NCI-H1417 (cell line): Measurements from ENCODE around the gene TMEM11.

ENCODE experiments used
- DNase-seq, 3 experiments: peaks; one replicate each; lab custom pipeline; 2025; lab: John Stamatoyannopoulos, UW

Gene TMEM11

GRCh38 chr17:21184570-21184969, 29.4 kb downstream of the TMEM11 start:
- DNase-seq, result no peak

- no peak for DNase-seq
Observed at GRCh38 chr17:21183468-21183867, 30.5 kb downstream of the TMEM11 start.

- DNase-seq, result no peak
Observed at GRCh38 chr17:21177854-21178600, 35.9 kb downstream of the TMEM11 start.

GRCh38 chr17:21177401-21177800, 36.6 kb downstream of the TMEM11 start:
- no peak for DNase-seq

GRCh38 chr17:21176773-21177395, 37.1 kb downstream of the TMEM11 start:
- DNase-seq, result no peak

GRCh38 chr17:21174713-21175112, 39.2 kb downstream of the TMEM11 start:
- no peak for DNase-seq

GRCh38 chr17:21174186-21174585, 39.8 kb downstream of the TMEM11 start:
- no peak for DNase-seq

GRCh38 chr17:21173543-21173942, 40.4 kb downstream of the TMEM11 start:
- DNase-seq, result no peak

GRCh38 chr17:21172846-21173245, 41.1 kb downstream of the TMEM11 start:
- DNase-seq, result no peak

- no peak for DNase-seq
Observed at GRCh38 chr17:21171970-21172510, 41.9 kb downstream of the TMEM11 start.

GRCh38 chr17:21171309-21171922, 42.5 kb downstream of the TMEM11 start:
- no peak for DNase-seq

GRCh38 chr17:21170809-21171208, 43.2 kb downstream of the TMEM11 start:
- no peak for DNase-seq

GRCh38 chr17:21169496-21169895, 44.5 kb downstream of the TMEM11 start:
- no peak for DNase-seq

- no peak for DNase-seq
Observed at GRCh38 chr17:21168555-21168865, 45.5 kb downstream of the TMEM11 start.

GRCh38 chr17:21167303-21167702, 46.7 kb downstream of the TMEM11 start:
- no peak for DNase-seq

GRCh38 chr17:21166595-21167210, 47.3 kb downstream of the TMEM11 start:
- DNase-seq, result no peak

- DNase-seq, result no peak
Observed at GRCh38 chr17:21165922-21166594, 47.9 kb downstream of the TMEM11 start.

GRCh38 chr17:21164620-21165019, 49.3 kb downstream of the TMEM11 start:
- DNase-seq, result no peak

- no peak for DNase-seq
Observed at GRCh38 chr17:21164216-21164615, 49.7 kb downstream of the TMEM11 start.

- DNase-seq, result no peak
Observed at GRCh38 chr17:21163101-21163500, 50.9 kb downstream of the TMEM11 start.

- DNase-seq, result no peak
Observed at GRCh38 chr17:21162394-21162775, 51.6 kb downstream of the TMEM11 start.
